Mesendoderm (in vitro differentiated cells): ENCODE measurements around the gene ZBED1.
A peak's percentile ranks its signal among the peaks of the same experiment; 100 is the strongest.
"Not testable (repeated sequence)": the region's sequence is repeated elsewhere in the genome, so short reads cannot be mapped to it uniquely, and the experiment has no call there.

Experiments used
- DNase-seq: peaks from one replicate; pipeline ENCODE4 v3.0.0; 2013
- H2AK5ac ChIP-seq: 2 replicates; pipeline ENCODE4 v1.6.1; 2013; ENCODE audit warnings: low read length, inconsistent platforms
- H2BK120ac ChIP-seq: 2 replicates; pipeline ENCODE4 v1.6.1; 2013; ENCODE audit warnings: low read depth, mild to moderate bottlenecking, low read length, moderate library complexity, mixed read lengths
- H2BK15ac ChIP-seq: replicated peaks from 2 replicates; pipeline ENCODE4 v1.6.1; 2013; ENCODE audit warnings: low read depth, mild to moderate bottlenecking, moderate library complexity
- H2BK5ac ChIP-seq: 2 replicates; pipeline ENCODE4 v1.6.1; 2013; ENCODE audit warnings: low read length, inconsistent platforms
- H3K18ac ChIP-seq: 2 replicates; pipeline ENCODE4 v1.6.1; 2013; ENCODE audit warnings: mild to moderate bottlenecking, low read length, mixed read lengths
- H3K23ac ChIP-seq: one replicate; pipeline ENCODE4 v1.6.1; 2013; ENCODE audit warnings: low read length
- H3K27ac ChIP-seq: 2 replicates; pipeline ENCODE4 v1.5.1; 2013; ENCODE audit warnings: low read depth, mild to moderate bottlenecking, inconsistent platforms, low read length, moderate library complexity
- H3K27me3 ChIP-seq: 2 replicates; pipeline ENCODE4 v1.6.1; 2013; ENCODE audit warnings: low read length, control low read depth, mild to moderate bottlenecking, inconsistent platforms; ENCODE audit not compliant: insufficient read depth, poor library complexity
- H3K36me3 ChIP-seq: 2 replicates; pipeline ENCODE4 v1.6.1; 2013; ENCODE audit warnings: low read length, inconsistent platforms; ENCODE audit not compliant: control insufficient read depth, insufficient read depth
- H3K4ac ChIP-seq: one replicate; pipeline ENCODE4 v1.6.1; 2013; ENCODE audit warnings: low read depth, mild to moderate bottlenecking, low read length, moderate library complexity
- H3K4me1 ChIP-seq: 2 replicates; pipeline ENCODE4 v1.6.1; 2013; ENCODE audit warnings: low read depth, low read length, inconsistent platforms; ENCODE audit not compliant: control insufficient read depth
- H3K4me2 ChIP-seq: 2 replicates; pipeline ENCODE4 v1.6.1; 2013; ENCODE audit warnings: low read length
- H3K4me3 ChIP-seq: 2 replicates; pipeline ENCODE4 v1.5.1; 2013; ENCODE audit warnings: mild to moderate bottlenecking, low read length
- H3K56ac ChIP-seq: one replicate; pipeline ENCODE4 v1.6.1; 2013; ENCODE audit warnings: low read length
- H3K79me1 ChIP-seq: 2 replicates; pipeline ENCODE4 v1.6.1; 2013; ENCODE audit warnings: low read length, inconsistent platforms
- H3K79me2 ChIP-seq: 2 replicates; pipeline ENCODE4 v1.6.1; 2013; ENCODE audit warnings: mild to moderate bottlenecking, low read length; ENCODE audit not compliant: control insufficient read depth, insufficient read depth
- H3K9ac ChIP-seq: 2 replicates; pipeline ENCODE4 v1.6.1; 2013; ENCODE audit warnings: low read length, inconsistent platforms
- H4K5ac ChIP-seq: one replicate; pipeline ENCODE4 v1.6.1; 2013; ENCODE audit warnings: low read length
- H4K8ac ChIP-seq: one replicate; pipeline ENCODE4 v1.6.1; 2013; ENCODE audit warnings: low read depth, mild to moderate bottlenecking, control low read depth, low read length, moderate library complexity
- WGBS: extraction: QIAGEN DNeasy Blood & Tissue Kit; methylation state at CpG from one replicate; pipeline ENCODE4 v1.1.7; 2013; ENCODE audit warnings: low lambda C conversion rate, missing lambda C conversion rate; ENCODE audit not compliant: insufficient coverage; ENCODE audit errors: extremely low coverage; 5-methylcytosine and 5-hydroxymethylcytosine counted together

ZBED1 gene

GRCh38 chrX:2538031-2538757 is 37.4 kb upstream of the ZBED1 start:
- Histone ChIP-seq H3K27ac (no peak overlapping the region), H3K4me3 (no peak overlapping the region), H3K4me2 (no peak overlapping the region), H2BK5ac (no peak overlapping the region), H4K8ac (no peak overlapping the region), H3K36me3 (no peaks in the 10 kb centered on the region), H2AK5ac (no peak overlapping the region), H4K5ac (no peak overlapping the region), H3K27me3 (no peaks in the 10 kb centered on the region), H3K23ac (no peak overlapping the region), H3K79me1 (no peaks in the 10 kb centered on the region), H3K4me1 (no peaks in the 10 kb centered on the region), H2BK120ac (no peak overlapping the region), H2BK15ac (no peak overlapping the region), H3K4ac (no peak overlapping the region), H3K9ac (no peak overlapping the region), H3K56ac (no peak overlapping the region), H3K18ac (no peak overlapping the region), H3K79me2 (no peaks in the 10 kb centered on the region)
- WGBS = no CpG with 5 or more reads among the region's 15 CpGs
- no peak for DNase-seq

GRCh38 chrX:2536974-2537373 is 36.2 kb upstream of the ZBED1 start:
- Histone ChIP-seq H3K18ac (no peak overlapping the region), H2BK5ac (no peak overlapping the region), H3K4ac (no peak overlapping the region), H3K4me2 (no peak overlapping the region), H2BK120ac (no peak overlapping the region), H2AK5ac (no peak overlapping the region), H3K23ac (no peak overlapping the region), H2BK15ac (no peak overlapping the region), H3K79me2 (no peaks in the 10 kb centered on the region), H4K8ac (no peak overlapping the region), H3K79me1 (no peaks in the 10 kb centered on the region), H3K36me3 (no peaks in the 10 kb centered on the region), H3K9ac (no peak overlapping the region), H3K56ac (no peak overlapping the region), H4K5ac (no peak overlapping the region), H3K27ac (no peak overlapping the region), H3K4me1 (no peaks in the 10 kb centered on the region), H3K27me3 (no peaks in the 10 kb centered on the region), H3K4me3 (no peak overlapping the region)
- no peak for DNase-seq
- no CpG with 5 or more reads among the region's 5 CpGs for WGBS

- no peak overlapping the region for H3K18ac ChIP-seq
- H4K5ac ChIP-seq = no peak overlapping the region
- H3K36me3 ChIP-seq = no peaks in the 10 kb centered on the region
- H2BK15ac ChIP-seq = no peak overlapping the region
- no peaks in the 10 kb centered on the region for H3K79me2 ChIP-seq
- no peak overlapping the region for H3K4me2 ChIP-seq
- no peak overlapping the region for H2AK5ac ChIP-seq
- H3K4ac ChIP-seq = no peak overlapping the region
- H3K4me1 ChIP-seq = no peaks in the 10 kb centered on the region
- no peak overlapping the region for H3K56ac ChIP-seq
- no peak overlapping the region for H2BK5ac ChIP-seq
- no peak for DNase-seq
- H3K27me3 ChIP-seq = no peaks in the 10 kb centered on the region
- no peak overlapping the region for H2BK120ac ChIP-seq
- H3K23ac ChIP-seq = no peak overlapping the region
- no peak overlapping the region for H3K27ac ChIP-seq
- no CpG with 5 or more reads among the region's 7 CpGs for WGBS
- no peak overlapping the region for H4K8ac ChIP-seq
- no peak overlapping the region for H3K4me3 ChIP-seq
- no peak overlapping the region for H3K9ac ChIP-seq
- H3K79me1 ChIP-seq = no peaks in the 10 kb centered on the region
Measured at GRCh38 chrX:2536141-2536540, 35.4 kb upstream of the ZBED1 start.

GRCh38 chrX:2534261-2535021 is 33.7 kb upstream of the ZBED1 start:
- not testable (repeated sequence) for H3K27ac ChIP-seq, H3K18ac ChIP-seq, H2BK15ac ChIP-seq, H3K56ac ChIP-seq, H4K8ac ChIP-seq, H4K5ac ChIP-seq, H3K4me1 ChIP-seq, H2BK5ac ChIP-seq, H3K4me2 ChIP-seq, H2AK5ac ChIP-seq, H3K23ac ChIP-seq, H3K79me2 ChIP-seq, H3K79me1 ChIP-seq, H3K27me3 ChIP-seq, H3K4me3 ChIP-seq, H3K36me3 ChIP-seq, H2BK120ac ChIP-seq, H3K4ac ChIP-seq, DNase-seq, H3K9ac ChIP-seq
- no CpG with 5 or more reads among the region's 5 CpGs for WGBS

- Histone ChIP-seq H3K79me2 (no peaks in the 10 kb centered on the region), H3K79me1 (no peaks in the 10 kb centered on the region), H3K23ac (no peak overlapping the region), H4K5ac (no peak overlapping the region), H2AK5ac (no peak overlapping the region), H3K4me2 (no peak overlapping the region), H2BK5ac (no peak overlapping the region), H3K4me1 (no peaks in the 10 kb centered on the region), H2BK15ac (no peak overlapping the region), H3K4me3 (no peak overlapping the region), H3K9ac (no peak overlapping the region), H3K27me3 (no peaks in the 10 kb centered on the region), H2BK120ac (no peak overlapping the region), H3K18ac (no peak overlapping the region), H3K4ac (no peak overlapping the region), H3K56ac (no peak overlapping the region), H3K27ac (no peak overlapping the region), H3K36me3 (no peaks in the 10 kb centered on the region), H4K8ac (no peak overlapping the region)
- peak; percentile 27 for DNase-seq
- no CpG with 5 or more reads among the region's 8 CpGs for WGBS
Measured at GRCh38 chrX:2533424-2533823, 32.6 kb upstream of the ZBED1 start.
